ENCODE results near the gene CELA3A. TPM values are rescaled to one million over a fixed set of nuclear protein-coding genes. Genes with fewer than 3 reads are reported as not detected.
"Not testable (repeated sequence)": the region's sequence is repeated elsewhere in the genome, so short reads cannot be mapped to it uniquely, and the experiment has no call there.

Gene CELA3A
- total RNA-seq, 1 donor from 2014 or later: not detected

- intact Hi-C loops (cut with micrococcal nuclease): not testable (repeated sequence)
Measured at GRCh38 chr1:21972973-21973441, 28.4 kb upstream of the CELA3A start.

DNA sequence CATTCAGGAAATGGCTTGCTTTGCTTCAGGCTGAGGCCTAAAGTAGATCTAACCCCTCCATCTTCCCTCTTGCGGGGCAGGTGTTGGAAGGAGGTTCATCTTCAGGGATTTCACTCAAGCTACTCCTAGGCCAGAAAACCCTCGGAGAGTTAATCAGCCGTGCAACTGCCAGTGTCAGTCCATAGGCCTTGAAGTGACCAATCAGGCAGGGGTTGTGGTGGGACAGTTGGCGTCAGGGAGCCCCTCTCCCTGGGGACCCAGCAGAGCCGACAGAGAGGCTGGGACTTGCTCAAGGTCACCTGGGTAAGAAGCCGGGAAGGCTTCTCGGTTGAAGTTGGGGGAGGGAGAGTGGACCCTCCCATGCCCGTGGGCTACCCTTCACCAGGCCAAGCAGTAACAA is 27.5 kb upstream of the CELA3A start:
- DNase-seq; H3K36me3 Mint-ChIP-seq (ENCODE audit: low read depth); intact Hi-C loops (cut with micrococcal nuclease); H3K4me1 Mint-ChIP-seq; H3K27ac Mint-ChIP-seq; H3K4me3 Mint-ChIP-seq; H3K27me3 Mint-ChIP-seq; H3K9me3 Mint-ChIP-seq: not testable (repeated sequence)

More at GRCh38 chr1:21972973-21973441, 28.4 kb upstream of the CELA3A start:
- not testable (repeated sequence) for H3K4me1 Mint-ChIP-seq; H3K27me3 Mint-ChIP-seq; DNase-seq; H3K36me3 Mint-ChIP-seq (ENCODE audit: low read depth); H3K4me3 Mint-ChIP-seq; H3K9me3 Mint-ChIP-seq; H3K27ac Mint-ChIP-seq

GRCh38 chr1:21974699-21975098 is 26.8 kb upstream of the CELA3A start:
- H3K9me3 Mint-ChIP-seq; H3K4me3 Mint-ChIP-seq; intact Hi-C loops (cut with micrococcal nuclease); H3K27ac Mint-ChIP-seq; H3K4me1 Mint-ChIP-seq; H3K27me3 Mint-ChIP-seq; H3K36me3 Mint-ChIP-seq (ENCODE audit: low read depth); DNase-seq: not testable (repeated sequence)

DNA sequence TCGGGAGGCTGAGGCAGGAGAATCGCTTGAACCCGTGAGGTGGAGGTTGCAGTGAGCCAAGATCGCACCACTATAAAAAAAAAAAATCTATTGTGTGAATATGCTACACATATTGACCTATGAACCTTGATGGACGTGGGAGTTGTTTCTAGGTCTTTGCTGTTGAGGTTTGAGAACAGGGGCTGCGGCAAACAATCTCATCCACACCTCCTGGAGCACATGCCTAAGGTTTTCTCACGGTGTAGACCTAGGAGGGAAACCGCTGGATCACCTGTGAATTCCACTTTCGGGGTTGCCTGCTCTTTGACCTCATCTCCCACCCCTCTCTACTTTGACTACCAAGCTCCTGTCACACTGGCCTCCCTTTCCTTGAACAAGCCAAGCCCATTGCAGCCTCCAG is 26.2 kb upstream of the CELA3A start:
- H3K4me3 Mint-ChIP-seq; H3K4me1 Mint-ChIP-seq; H3K27ac Mint-ChIP-seq; H3K27me3 Mint-ChIP-seq; H3K9me3 Mint-ChIP-seq; H3K36me3 Mint-ChIP-seq (ENCODE audit: low read depth); intact Hi-C loops (cut with micrococcal nuclease); DNase-seq: not testable (repeated sequence)

DNA sequence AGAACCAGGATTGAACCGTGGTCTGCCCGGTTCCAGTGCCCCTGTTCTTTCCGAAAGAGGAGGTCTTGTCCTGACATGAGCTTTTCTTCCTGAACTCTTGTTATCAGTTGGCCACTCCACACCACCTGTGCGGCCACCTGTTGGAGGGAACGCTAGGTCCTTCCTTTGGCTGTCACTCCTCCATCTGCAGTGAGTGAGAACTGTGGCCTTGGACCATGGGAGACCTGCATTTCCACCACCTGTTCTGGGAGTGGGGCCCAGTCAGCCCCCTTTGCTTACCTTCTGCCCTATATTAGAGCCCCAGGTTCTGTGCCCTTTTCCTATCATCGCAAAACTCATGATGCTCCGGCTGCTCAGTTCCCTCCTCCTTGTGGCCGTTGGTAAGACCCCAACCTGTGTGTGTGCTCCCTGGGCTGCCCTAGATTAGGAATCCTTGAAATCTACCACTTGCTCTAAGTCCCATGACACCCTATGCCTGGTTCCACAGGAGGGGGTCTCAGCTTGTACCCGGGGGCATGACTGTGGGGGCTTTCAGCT is 24.7 kb upstream of the CELA3A start, which contains the start of gene CELA3B:
Gene CELA3B, plus strand, starts transcription at position 320 of the 537 bp plus-strand sequence. Its CDS starts 18 bp downstream, at position 338.
- DNase-seq; H3K36me3 Mint-ChIP-seq (ENCODE audit: low read depth); H3K27ac Mint-ChIP-seq; intact Hi-C loops (cut with micrococcal nuclease); H3K27me3 Mint-ChIP-seq; H3K4me1 Mint-ChIP-seq; H3K9me3 Mint-ChIP-seq; H3K4me3 Mint-ChIP-seq: not testable (repeated sequence)

DNA sequence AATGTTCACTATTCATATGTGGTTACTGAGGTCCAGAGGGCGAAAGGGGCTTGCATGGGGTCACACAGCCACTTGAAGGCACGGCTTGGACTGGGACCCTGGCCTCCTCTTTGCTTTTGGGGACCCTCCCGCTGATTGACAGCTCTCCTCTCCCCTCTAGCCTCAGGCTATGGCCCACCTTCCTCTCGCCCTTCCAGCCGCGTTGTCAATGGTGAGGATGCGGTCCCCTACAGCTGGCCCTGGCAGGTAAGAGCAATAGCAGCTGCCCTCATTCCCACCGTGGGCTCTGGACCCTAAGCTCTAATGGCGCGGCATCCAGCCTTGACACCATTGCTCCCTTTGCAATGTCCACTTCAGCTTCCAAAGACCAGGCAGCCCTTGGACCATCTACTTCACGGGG is 23.2 kb upstream of the CELA3A start:
- intact Hi-C loops (cut with micrococcal nuclease); H3K36me3 Mint-ChIP-seq (ENCODE audit: low read depth); H3K4me1 Mint-ChIP-seq; H3K4me3 Mint-ChIP-seq; H3K27ac Mint-ChIP-seq; H3K27me3 Mint-ChIP-seq; DNase-seq; H3K9me3 Mint-ChIP-seq: not testable (repeated sequence)

GRCh38 chr1:21980515-21981220 is 20.8 kb upstream of the CELA3A start:
- H3K27ac Mint-ChIP-seq; H3K36me3 Mint-ChIP-seq (ENCODE audit: low read depth); H3K9me3 Mint-ChIP-seq; H3K27me3 Mint-ChIP-seq; H3K4me1 Mint-ChIP-seq; H3K4me3 Mint-ChIP-seq; intact Hi-C loops (cut with micrococcal nuclease); DNase-seq: not testable (repeated sequence)

DNA sequence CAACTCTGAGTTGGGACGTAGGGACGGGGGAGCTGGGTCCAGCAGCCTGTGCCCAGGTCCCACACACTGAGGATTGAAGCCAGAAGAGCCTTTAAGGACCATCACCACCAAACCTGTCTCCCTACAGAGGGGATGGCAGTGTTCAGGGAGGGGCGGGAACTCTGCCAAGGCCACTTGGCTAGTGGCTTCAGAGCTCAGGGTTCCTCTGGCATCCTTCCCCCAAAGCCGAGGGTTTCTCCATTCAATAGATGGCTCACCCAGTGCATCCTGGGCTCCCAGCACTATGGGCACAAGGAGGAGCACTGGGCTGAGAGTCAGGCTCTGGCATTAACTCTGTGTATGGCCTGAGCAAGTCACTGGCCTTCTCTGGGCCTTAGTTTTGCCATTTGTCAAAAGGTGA is 20.2 kb upstream of the CELA3A start:
- H3K36me3 Mint-ChIP-seq (ENCODE audit: low read depth); DNase-seq; intact Hi-C loops (cut with micrococcal nuclease); H3K9me3 Mint-ChIP-seq; H3K27me3 Mint-ChIP-seq; H3K4me3 Mint-ChIP-seq; H3K27ac Mint-ChIP-seq; H3K4me1 Mint-ChIP-seq: not testable (repeated sequence)

GRCh38 chr1:21982122-21982521 is 19.3 kb upstream of the CELA3A start:
- not testable (repeated sequence) for H3K4me3 Mint-ChIP-seq; DNase-seq; H3K9me3 Mint-ChIP-seq; H3K27ac Mint-ChIP-seq; H3K4me1 Mint-ChIP-seq; H3K36me3 Mint-ChIP-seq (ENCODE audit: low read depth); H3K27me3 Mint-ChIP-seq
- intact Hi-C loops (cut with micrococcal nuclease): loop anchor here (1.0 kb wide), 1 partner anchor 23 kb away; no protein-coding TSS in a partner anchor

GRCh38 chr1:21983539-21983938 is 17.9 kb upstream of the CELA3A start:
- H3K36me3 Mint-ChIP-seq (ENCODE audit: low read depth); intact Hi-C loops (cut with micrococcal nuclease); H3K4me1 Mint-ChIP-seq; DNase-seq; H3K9me3 Mint-ChIP-seq; H3K4me3 Mint-ChIP-seq; H3K27me3 Mint-ChIP-seq; H3K27ac Mint-ChIP-seq: not testable (repeated sequence)

GRCh38 chr1:21985893-21986292 is 15.6 kb upstream of the CELA3A start:
- H3K4me1 Mint-ChIP-seq; H3K4me3 Mint-ChIP-seq; DNase-seq; H3K27me3 Mint-ChIP-seq; H3K36me3 Mint-ChIP-seq (ENCODE audit: low read depth); intact Hi-C loops (cut with micrococcal nuclease); H3K9me3 Mint-ChIP-seq; H3K27ac Mint-ChIP-seq: not testable (repeated sequence)

GRCh38 chr1:21986386-21986785 is 15.1 kb upstream of the CELA3A start:
- H3K4me3 Mint-ChIP-seq; H3K27me3 Mint-ChIP-seq; DNase-seq; H3K4me1 Mint-ChIP-seq; H3K27ac Mint-ChIP-seq; H3K9me3 Mint-ChIP-seq; H3K36me3 Mint-ChIP-seq (ENCODE audit: low read depth); intact Hi-C loops (cut with micrococcal nuclease): not testable (repeated sequence)

DNA sequence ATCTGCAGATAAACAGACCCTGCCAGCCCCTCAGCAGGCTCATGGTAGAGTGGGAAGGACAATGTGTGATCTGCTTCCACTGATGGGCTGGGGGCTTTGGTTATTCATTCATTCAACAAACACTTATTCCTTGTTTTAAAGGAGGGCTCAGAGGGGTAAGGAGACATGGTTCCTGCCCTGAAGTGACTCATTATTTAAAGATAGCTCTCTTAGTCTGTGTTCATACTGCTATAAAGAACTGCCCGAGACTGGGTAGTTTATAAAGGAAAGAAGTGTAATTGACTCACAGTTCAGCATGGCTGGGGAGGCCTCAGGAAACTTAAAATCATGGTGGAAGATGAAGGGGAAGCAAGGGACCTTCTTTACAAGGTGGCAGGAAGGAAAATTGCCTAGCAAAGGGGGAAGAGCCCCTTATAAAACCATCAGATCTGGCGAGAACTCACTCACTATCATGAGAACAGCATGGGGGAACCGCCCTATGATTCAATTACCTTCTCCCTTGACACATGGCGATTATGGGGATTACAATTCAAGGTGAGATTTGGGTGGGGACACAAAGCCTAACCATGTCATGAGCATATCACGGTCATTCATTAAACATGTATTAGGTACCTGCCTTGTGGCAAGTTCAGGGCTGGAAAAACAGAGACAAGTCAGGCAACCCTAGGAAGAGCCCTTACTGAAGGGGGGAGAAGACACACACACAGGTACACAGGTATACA is 11.6 kb upstream of the CELA3A start:
- H3K27me3 Mint-ChIP-seq; H3K9me3 Mint-ChIP-seq; DNase-seq; H3K4me3 Mint-ChIP-seq; H3K4me1 Mint-ChIP-seq; H3K36me3 Mint-ChIP-seq (ENCODE audit: low read depth); H3K27ac Mint-ChIP-seq: not testable (repeated sequence)
- intact Hi-C loops (cut with micrococcal nuclease): loop anchor here (2.0 kb wide), 1 partner anchor 19 kb away; no protein-coding TSS in a partner anchor

- intact Hi-C loops (cut with micrococcal nuclease); H3K27ac Mint-ChIP-seq; H3K36me3 Mint-ChIP-seq (ENCODE audit: low read depth); DNase-seq; H3K4me1 Mint-ChIP-seq; H3K9me3 Mint-ChIP-seq; H3K27me3 Mint-ChIP-seq; H3K4me3 Mint-ChIP-seq: not testable (repeated sequence)
Measured at GRCh38 chr1:21992186-21992585, 9.3 kb upstream of the CELA3A start.
